CD14-positive monocyte (primary cell): ENCODE results near the gene PKIB. TPM values are rescaled to one million over a fixed set of nuclear protein-coding genes. Genes with fewer than 3 reads are reported as not detected.

Source experiments
- DNase-seq, 3 donors: peaks; one replicate each; pipeline ENCODE4 v3.0.0-alpha.2; 2011 to 2022
- H2AFZ ChIP-seq: 2 replicates; pipeline ENCODE4 v1.6.0; 2012; ENCODE audit warnings: mild to moderate bottlenecking, low read depth, low read length, inconsistent platforms; ENCODE audit not compliant: insufficient read depth, poor library complexity, severe bottlenecking
- H3K27ac ChIP-seq, 2 donors: 1 replicate in 1 of 2; 2 replicates in 1 of 2; pipeline ENCODE4 v1.5.1; 2012 to 2013; ENCODE audit warnings: low read length in 2 of 2, control low read depth in 1 of 2, inconsistent platforms in 1 of 2, low read depth in 1 of 2, mild to moderate bottlenecking in 1 of 2
- H3K27me3 ChIP-seq, 2 donors: one replicate each; pipeline versions ENCODE4 v1.6.0 to v1.6.1; 2011 to 2013; ENCODE audit warnings: low read length in 2 of 2; ENCODE audit not compliant: control insufficient read depth in 2 of 2, insufficient read depth in 2 of 2
- H3K36me3 ChIP-seq, 2 donors: replicated peaks in 1 of 2; 1 replicate in 1 of 2; 2 replicates in 1 of 2; pipeline versions ENCODE4 v1.5.1 to v1.6.1; 2012 to 2013; ENCODE audit warnings: low read length in 2 of 2, control low read depth in 1 of 2, inconsistent platforms in 1 of 2, mild to moderate bottlenecking in 1 of 2; ENCODE audit not compliant: insufficient read depth in 2 of 2, control insufficient read depth in 1 of 2
- H3K4me1 ChIP-seq, 2 donors: 1 replicate in 1 of 2; 2 replicates in 1 of 2; pipeline versions ENCODE4 v1.5.1 to v1.6.1; 2012 to 2013; ENCODE audit warnings: low read length in 2 of 2, control low read depth in 1 of 2, inconsistent platforms in 1 of 2, mild to moderate bottlenecking in 1 of 2, moderate library complexity in 1 of 2; ENCODE audit not compliant: insufficient read depth in 2 of 2, control insufficient read depth in 1 of 2
- H3K4me2 ChIP-seq: replicated peaks from 2 replicates; pipeline ENCODE3; 2012; ENCODE audit warnings: low read length, moderate library complexity, mild to moderate bottlenecking; ENCODE audit not compliant: poor library complexity, severe bottlenecking; ENCODE audit errors: extremely low read depth
- H3K4me3 ChIP-seq, 3 experiments: fragments of 200-600 bp in 1 of 3; sonication (generic) in 1 of 3; replicated peaks in 1 of 3; 1 replicate in 2 of 3; 2 replicates in 1 of 3; pipeline ENCODE4 v1.5.1; 2011 to 2013; ENCODE audit warnings: low read length in 3 of 3, mild to moderate bottlenecking in 3 of 3, control low read depth in 2 of 3, low read depth in 2 of 3, inconsistent platforms in 1 of 3, moderate library complexity in 1 of 3
- H3K79me2 ChIP-seq: 2 replicates; pipeline ENCODE4 v1.6.0; 2012; ENCODE audit warnings: mild to moderate bottlenecking, control low read depth, inconsistent platforms, low read length, moderate library complexity; ENCODE audit not compliant: insufficient read depth
- H3K9ac ChIP-seq: 2 replicates; pipeline ENCODE4 v1.6.0; 2017; ENCODE audit warnings: low read length, mild to moderate bottlenecking; ENCODE audit not compliant: insufficient read depth, poor library complexity, severe bottlenecking
- H3K9me3 ChIP-seq, 2 donors: replicated peaks in 1 of 2; 1 replicate in 1 of 2; 2 replicates in 1 of 2; pipeline versions ENCODE4 v1.5.1 to v1.6.1; 2012 to 2013; ENCODE audit warnings: low read length in 2 of 2, control low read depth in 1 of 2; ENCODE audit not compliant: control insufficient read depth in 1 of 2, insufficient read depth in 1 of 2
- H4K20me1 ChIP-seq: 2 replicates; pipeline ENCODE4 v1.6.0; 2012; ENCODE audit warnings: mild to moderate bottlenecking, low read length, control low read depth, moderate library complexity; ENCODE audit not compliant: insufficient read depth
- H3K27ac Mint-ChIP-seq, 7 donors: one replicate each; pipeline ENCODE4 v1.8.0; 2020; ENCODE audit warnings: mild to moderate bottlenecking in 7 of 7, mixed read lengths in 7 of 7, moderate library complexity in 6 of 7, inconsistent platforms in 2 of 7
- H3K27me3 Mint-ChIP-seq, 3 donors: one replicate each; pipeline ENCODE4 v1.8.0; 2021 to 2022; ENCODE audit warnings: low read depth in 3 of 3, mild to moderate bottlenecking in 3 of 3, mixed read lengths in 3 of 3, moderate library complexity in 3 of 3, inconsistent platforms in 1 of 3
- H3K36me3 Mint-ChIP-seq, 2 donors: one replicate each; pipeline ENCODE4 v1.8.0; 2020; ENCODE audit warnings: mixed read lengths in 2 of 2, inconsistent platforms in 1 of 2, mild to moderate bottlenecking in 1 of 2
- H3K4me1 Mint-ChIP-seq: one replicate; pipeline ENCODE4 v1.8.0; 2020; ENCODE audit warnings: mild to moderate bottlenecking, mixed read lengths
- H3K4me3 Mint-ChIP-seq, 2 donors: one replicate each; pipeline ENCODE4 v1.8.0; 2020; ENCODE audit warnings: mild to moderate bottlenecking in 2 of 2, mixed read lengths in 2 of 2, moderate library complexity in 1 of 2
- H3K9me3 Mint-ChIP-seq, 7 donors: one replicate each; pipeline ENCODE4 v1.8.0; 2020 to 2022; ENCODE audit warnings: mixed read lengths in 7 of 7, mild to moderate bottlenecking in 6 of 7, moderate library complexity in 6 of 7, inconsistent platforms in 2 of 7
- CTCF ChIP-seq: fragments of 200-600 bp; IDR thresholded peaks from one replicate; pipeline ENCODE4 v1.8.0; 2022; ENCODE audit warnings: antibody characterized with exemption, mild to moderate bottlenecking
- WGBS: methylation state at CpG from one replicate; pipeline ENCODE4 v1.1.5; 2013; ENCODE audit warnings: missing lambda C conversion rate; ENCODE audit not compliant: insufficient coverage; 5-methylcytosine and 5-hydroxymethylcytosine counted together
- intact Hi-C, 2 donors: fragments of 100-400 bp; cut with micrococcal nuclease; formaldehyde crosslinking; loops; one replicate each; pipeline versions ENCODE4 v1.15.0 to v1.15.1; 2023
- polyA plus RNA-seq, 3 donors: library from polyadenylated mRNA; depleted of rRNA in 1 of 3; unstranded in 2 of 3; stranded (reverse) in 1 of 3; fragments of 300-500 nt in 2 of 3; fragments of >200 nt in 1 of 3; fragmentation: Illumina TruSeq in 2 of 3; gene quantifications; 1 replicate in 2 of 3; 2 replicates in 1 of 3; pipeline ENCODE4 v1.2.3, GENCODE V29; 2012 to 2021

The PKIB gene
- polyA plus RNA-seq, 3 donors = 1.3 to 2.0 (median 1.4) TPM

- Histone ChIP-seq H3K4me1 (no peaks in the 10 kb centered on the region), H3K27me3 (peaks cover 6 to 7% of the 10 kb centered on the region in 2 donors), H3K36me3 (no peaks in the 10 kb centered on the region), H4K20me1 (no peaks in the 10 kb centered on the region), H3K9ac (no peak overlapping the region), H3K9me3 (no peaks in the 10 kb centered on the region), H3K4me3 (no peak overlapping the region), H3K4me2 (no peak overlapping the region), H2AFZ (no peak overlapping the region), H3K79me2 (no peaks in the 10 kb centered on the region), H3K27ac (no peak overlapping the region)
- intact Hi-C loops = loop anchor here (1.0 to 10.0 kb wide), 3 partner anchors 106 to 584 kb away; no protein-coding TSS in a partner anchor
- Mint-ChIP-seq H3K9me3 (no peaks in the 10 kb centered on the region), H3K36me3 (no peaks in the 10 kb centered on the region), H3K27ac (no peak overlapping the region), H3K4me3 (no peak overlapping the region), H3K4me1 (peaks cover 4% of the 10 kb centered on the region), H3K27me3 (peaks cover 12 to 24% (median 16%) of the 10 kb centered on the region in 3 donors)
- DNase-seq = peak; percentile 23 to 53 (median 42)
- TF ChIP-seq CTCF = peak; percentile 85
- no CpG with 5 or more reads among the region's 4 CpGs for whole genome bisulfite sequencing
Measured at GRCh38 chr6:122730775-122731386, 120.7 kb downstream of the PKIB start.

DNA sequence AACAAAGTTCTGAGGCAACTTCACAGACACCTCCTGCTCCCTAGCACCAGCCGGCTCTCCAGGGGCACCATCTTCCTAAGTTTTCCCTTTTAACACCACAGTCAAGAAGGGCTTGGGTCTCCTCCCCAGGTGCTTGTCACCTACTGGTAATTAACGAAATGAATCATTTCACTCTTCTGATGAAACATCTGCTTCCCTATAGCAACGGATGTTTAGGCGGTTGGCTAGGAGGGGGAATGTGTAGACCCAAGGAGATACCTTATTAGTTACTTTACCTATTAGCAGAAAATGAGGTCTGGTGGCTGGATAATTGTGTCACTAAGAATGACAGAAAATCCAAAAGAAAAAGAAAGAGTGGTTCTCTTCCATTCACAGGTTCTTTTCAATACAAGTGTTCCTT is 123.1 kb downstream of the PKIB start:
- H3K27me3 Mint-ChIP-seq = peaks cover 12 to 23% (median 13%) of the 10 kb centered on the region in 3 donors
- H3K4me2 ChIP-seq = no peak overlapping the region
- H3K4me1 Mint-ChIP-seq = peaks cover 4% of the 10 kb centered on the region
- H3K27me3 ChIP-seq = peaks cover 4 to 7% of the 10 kb centered on the region in 2 donors
- no peak overlapping the region for H3K4me3 ChIP-seq
- H3K9me3 ChIP-seq = no peaks in the 10 kb centered on the region
- H3K27ac Mint-ChIP-seq = no peak overlapping the region
- no peak overlapping the region for H2AFZ ChIP-seq
- no peaks in the 10 kb centered on the region for H3K36me3 ChIP-seq
- H4K20me1 ChIP-seq = no peaks in the 10 kb centered on the region
- 80% methylated on average over 1 of the region's 4 CpGs for whole genome bisulfite sequencing
- no peak overlapping the region for H3K27ac ChIP-seq
- no peaks in the 10 kb centered on the region for H3K4me1 ChIP-seq
- TF ChIP-seq CTCF = no peak
- H3K9ac ChIP-seq = no peak overlapping the region
- no peaks in the 10 kb centered on the region for H3K9me3 Mint-ChIP-seq
- DNase-seq = no peak
- no peaks in the 10 kb centered on the region for H3K79me2 ChIP-seq
- intact Hi-C loops = loop anchor here (5.0 to 10.0 kb wide), 2 partner anchors 104 to 582 kb away; no protein-coding TSS in a partner anchor
- H3K36me3 Mint-ChIP-seq = no peaks in the 10 kb centered on the region
- no peak overlapping the region for H3K4me3 Mint-ChIP-seq
